BE2C (cell line): ENCODE results near the gene LRRC1.

Experiments
- DNase-seq: peaks from one replicate; pipeline ENCODE4 v3.0.0-alpha.2; 2020
- H3K27me3 ChIP-seq: fragments of 250-450 bp; sonication (Bioruptor Pico); 2 replicates; pipeline ENCODE4 v1.5.1; 2020; ENCODE audit warnings: mild to moderate bottlenecking
- H3K36me3 ChIP-seq: fragments of 250-450 bp; sonication (Bioruptor Pico); 2 replicates; pipeline ENCODE4 v1.5.1; 2020; ENCODE audit warnings: mild to moderate bottlenecking
- H3K4me1 ChIP-seq: fragments of 250-450 bp; sonication (Bioruptor Pico); 2 replicates; pipeline ENCODE4 v1.5.1; 2020
- H3K4me3 ChIP-seq: 2 replicates; pipeline ENCODE4 v1.5.1; 2011; ENCODE audit warnings: low read depth, low read length
- H3K9me3 ChIP-seq: fragments of 250-450 bp; sonication (Bioruptor Pico); 2 replicates; pipeline ENCODE4 v1.5.1; 2020
- CTCF ChIP-seq: IDR thresholded peaks from 2 replicates; pipeline ENCODE4 v1.5.1; 2012; ENCODE audit warnings: mild to moderate bottlenecking, low read depth, low read length

Gene LRRC1

GRCh38 chr6:53898026-53898795, 103.4 kb downstream of the LRRC1 start:
- no peak overlapping the region for H3K4me3 ChIP-seq
- DNase-seq, result no peak
- H3K4me1 ChIP-seq, result no peaks in the 10 kb centered on the region
- TF ChIP-seq CTCF, result no peak
- no peaks in the 10 kb centered on the region; the same call in 1 of the 2 replicates for H3K27me3 ChIP-seq
- no peaks in the 10 kb centered on the region for H3K9me3 ChIP-seq
- no peaks in the 10 kb centered on the region for H3K36me3 ChIP-seq

DNA sequence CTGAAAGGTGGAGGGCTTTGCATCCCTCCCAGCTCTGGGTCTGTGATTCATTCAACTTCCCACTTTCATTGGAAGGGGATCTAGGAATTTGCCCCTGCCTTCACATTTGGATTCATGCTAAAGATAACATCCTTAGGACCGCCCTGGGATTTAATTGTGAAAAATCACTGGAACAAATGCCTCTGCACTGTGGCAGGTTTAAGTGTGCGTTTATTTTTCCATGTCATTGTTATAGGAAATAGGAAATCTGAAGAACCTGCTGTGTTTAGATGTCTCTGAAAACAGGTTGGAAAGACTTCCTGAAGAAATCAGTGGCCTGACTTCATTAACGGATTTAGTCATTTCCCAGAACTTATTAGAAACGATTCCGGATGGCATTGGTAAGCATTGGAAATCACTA, 104.7 kb downstream of the LRRC1 start:
- H3K4me3 ChIP-seq, result no peak overlapping the region
- TF ChIP-seq CTCF, result no peak
- H3K27me3 ChIP-seq, result no peaks in the 10 kb centered on the region; the same call in 1 of the 2 replicates
- no peak for DNase-seq
- no peaks in the 10 kb centered on the region for H3K4me1 ChIP-seq
- H3K9me3 ChIP-seq, result no peaks in the 10 kb centered on the region
- no peaks in the 10 kb centered on the region for H3K36me3 ChIP-seq

DNA sequence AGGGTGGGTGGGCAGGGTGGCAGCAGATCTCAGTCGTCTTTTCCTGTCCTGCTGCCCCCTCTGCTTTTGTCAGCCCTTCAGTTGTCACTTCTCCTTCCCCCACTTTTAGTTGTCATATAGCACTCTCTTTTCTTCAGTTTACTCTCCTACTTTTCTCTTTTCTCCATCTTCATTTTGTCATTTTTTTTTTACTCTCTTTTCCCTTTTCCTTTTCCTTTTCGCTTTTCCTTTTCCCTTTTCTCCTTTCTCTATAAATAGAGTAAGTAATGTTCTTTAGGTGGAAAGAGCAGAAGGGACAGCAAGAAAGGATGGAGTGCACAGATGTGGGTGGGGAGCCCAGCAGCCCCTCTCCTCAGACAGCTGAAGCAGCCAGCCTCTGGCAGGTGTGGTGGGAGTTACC, 108.6 kb downstream of the LRRC1 start:
- DNase-seq, result no peak
- Histone ChIP-seq H3K4me1 (no peaks in the 10 kb centered on the region), H3K36me3 (no peaks in the 10 kb centered on the region), H3K4me3 (no peak overlapping the region), H3K27me3 (no peaks in the 10 kb centered on the region; the same call in 1 of the 2 replicates), H3K9me3 (no peaks in the 10 kb centered on the region)
- no peak for TF ChIP-seq CTCF

DNA sequence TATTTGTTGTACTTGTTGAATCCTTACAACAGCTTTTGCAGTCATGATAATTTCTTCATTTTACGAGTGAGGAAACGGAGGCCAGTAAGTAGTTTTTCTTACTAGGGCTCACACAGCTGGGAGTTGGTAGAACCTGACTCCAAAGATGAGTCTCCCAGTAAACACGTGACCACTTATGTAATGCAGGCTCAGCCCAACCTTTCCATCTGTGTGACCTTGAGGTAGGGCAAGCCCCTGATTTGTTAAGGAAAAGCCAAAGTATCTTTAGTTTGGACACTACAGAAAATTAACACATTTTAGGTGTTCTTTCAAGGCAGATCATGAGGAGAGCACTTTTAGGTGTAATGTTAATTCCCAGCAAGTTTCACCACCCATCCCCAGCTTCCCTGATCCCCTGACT, 111.3 kb downstream of the LRRC1 start:
- DNase-seq, result no peak
- Histone ChIP-seq H3K9me3 (no peaks in the 10 kb centered on the region), H3K36me3 (no peaks in the 10 kb centered on the region), H3K4me1 (no peaks in the 10 kb centered on the region), H3K27me3 (no peaks in the 10 kb centered on the region), H3K4me3 (no peak overlapping the region)
- TF ChIP-seq CTCF, result no peak

DNA sequence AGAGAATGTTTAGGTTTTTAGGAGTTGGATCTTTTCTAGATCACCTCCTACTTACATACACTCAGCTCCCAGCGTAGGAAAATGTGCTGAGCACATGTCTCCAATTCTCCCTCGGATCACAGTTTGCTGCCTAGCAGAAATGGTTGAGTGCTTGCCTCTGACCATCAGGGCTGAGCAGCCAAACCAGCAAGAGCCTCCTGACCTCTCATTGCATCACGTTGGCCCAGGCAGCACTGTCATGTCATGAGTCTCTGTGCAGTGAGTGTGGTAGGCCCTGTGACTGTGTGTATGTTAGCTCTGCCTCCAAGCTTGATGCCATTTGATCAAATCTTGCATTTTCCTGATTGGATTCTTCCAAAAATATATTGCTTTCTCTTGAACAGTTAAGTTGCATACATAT, 112.0 kb downstream of the LRRC1 start:
- H3K4me1 ChIP-seq, result no peaks in the 10 kb centered on the region
- H3K27me3 ChIP-seq, result no peaks in the 10 kb centered on the region
- no peaks in the 10 kb centered on the region for H3K36me3 ChIP-seq
- DNase-seq, result no peak
- no peak for TF ChIP-seq CTCF
- H3K9me3 ChIP-seq, result no peaks in the 10 kb centered on the region
- H3K4me3 ChIP-seq, result no peak overlapping the region

DNA sequence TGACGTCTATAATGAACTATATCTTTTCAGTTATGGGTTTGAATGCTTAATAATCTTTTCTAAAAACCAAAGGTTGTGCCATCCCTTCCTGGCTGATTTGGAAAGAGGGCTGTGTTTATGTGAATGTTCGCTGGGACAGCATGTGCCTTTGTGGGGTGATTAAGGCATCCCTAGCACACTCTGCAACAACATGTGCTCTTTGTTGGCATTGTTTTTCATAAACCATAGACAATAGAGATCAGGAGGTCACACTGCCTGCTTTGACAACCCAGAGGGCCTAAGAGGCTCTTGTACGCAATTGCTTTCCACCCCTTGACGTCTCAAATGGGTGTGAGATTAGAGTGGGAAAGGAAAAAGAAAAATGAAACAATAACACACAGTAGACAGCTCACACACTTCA, 116.0 kb downstream of the LRRC1 start:
- no peak for DNase-seq
- H3K36me3 ChIP-seq, result no peaks in the 10 kb centered on the region
- H3K27me3 ChIP-seq, result no peaks in the 10 kb centered on the region
- no peak overlapping the region for H3K4me3 ChIP-seq
- H3K9me3 ChIP-seq, result no peaks in the 10 kb centered on the region
- TF ChIP-seq CTCF, result no peak
- H3K4me1 ChIP-seq, result no peaks in the 10 kb centered on the region
